ENCODE data around the gene GSTM2.

- no peak for TF ChIP-seq CTCF (IDR thresholded peaks at IDR 0.05; ENCODE audit: low read depth, low read length, poor library complexity, severe bottlenecking)
- TF ChIP-seq EZH2phosphoT487 (IDR thresholded peaks at IDR 0.05; ENCODE audit: borderline replicate concordance, low read length) = no peak
Measured at GRCh38 chr1:109621379-109622136, 46.3 kb upstream of the GSTM2 start.

All from DOHH2 (cell line).